HepG2 (cell line): ENCODE data around the gene MOGAT3. TPM values are rescaled to one million over a fixed set of nuclear protein-coding genes. Genes with fewer than 3 reads are reported as not detected.

ENCODE experiments used
- ATAC-seq: fragments of 200-7000 bp; cut with Tn5 transposase; 3 replicates; pipeline ENCODE4 v1.9.1; 2020; ENCODE audit warnings: mild to moderate bottlenecking, moderate library complexity
- BruUV-seq: library from RNA; stranded (reverse); fragments of 400-500 nt; replicated peaks from 2 replicates; lab custom pipeline; 2021; lab: Mats Ljungman, UMichigan
- CTCF ChIA-PET: fragments of 300-600 bp; formaldehyde crosslinking; extraction: SDS; loops from one replicate; lab custom pipeline; 2021; ENCODE audit warnings: low total read pairs, inconsistent platforms, low intra/inter-chr PET ratio; lab: Yijun Ruan, JAX
- POLR2A ChIA-PET: fragments of 350-600 bp; sonication (Branson Sonifier 250); formaldehyde crosslinking; loops from one replicate; lab custom pipeline; 2020; ENCODE audit warnings: antibody characterized with exemption, inconsistent platforms; lab: Yijun Ruan, JAX
- DNase-seq: peaks from one replicate; pipeline ENCODE4 v3.0.0-alpha.2; 2015; ENCODE audit warnings: low spot score
- FAIRE-seq: peaks from 3 replicates; lab custom pipeline; 2011; peaks lifted over from hg19 to GRCh38; lab: Jason Lieb, UNC
- H2AFZ ChIP-seq: one replicate; pipeline ENCODE4 v1.6.1; 2011; ENCODE audit warnings: low read length, inconsistent platforms
- H3K27ac ChIP-seq: fragments of 300-600 bp; 3 replicates; pipeline ENCODE4 v1.8.0; 2011; ENCODE audit warnings: mixed run types, mild to moderate bottlenecking, mixed read lengths, low read length, inconsistent platforms; ENCODE audit not compliant: insufficient read depth; ENCODE audit errors: extremely low read length
- H3K27me3 ChIP-seq, 2 experiments: fragments of 200-600 bp in 1 of 2; 2 replicates in 1 of 2; 3 replicates in 1 of 2; pipeline versions ENCODE4 v1.6.0 to v1.8.0; 2011; ENCODE audit warnings: low read length in 2 of 2, mild to moderate bottlenecking in 2 of 2, moderate library complexity in 2 of 2, inconsistent platforms in 1 of 2; ENCODE audit not compliant: insufficient read depth in 2 of 2, control insufficient read depth in 1 of 2
- H3K36me3 ChIP-seq, 2 experiments: fragments of 200-600 bp in 1 of 2; replicated peaks in 1 of 2; 2 replicates in 1 of 2; 3 replicates in 1 of 2; pipeline versions ENCODE4 v1.5.1 to v1.8.0; 2011; ENCODE audit warnings: low read length in 2 of 2, inconsistent platforms in 1 of 2; ENCODE audit not compliant: insufficient read depth in 2 of 2, control insufficient read depth in 1 of 2
- H3K4me1 ChIP-seq: 2 replicates; pipeline ENCODE4 v1.5.1; 2012; ENCODE audit warnings: low read length, inconsistent platforms; ENCODE audit not compliant: insufficient read depth
- H3K4me2 ChIP-seq: 2 replicates; pipeline ENCODE4 v1.6.0; 2011; ENCODE audit warnings: low read depth, low read length, inconsistent platforms
- H3K4me3 ChIP-seq, 3 experiments: fragments of 200-600 bp in 1 of 3; sonication (generic), shearing (Covaris generic) in 1 of 3; replicated peaks in 1 of 3; 2 replicates each; pipeline ENCODE4 v1.5.1; 2011 to 2016; ENCODE audit warnings: low read length in 3 of 3, inconsistent platforms in 2 of 3, low read depth in 2 of 3, mild to moderate bottlenecking in 2 of 3, control low read depth in 1 of 3, mixed read lengths in 1 of 3; ENCODE audit not compliant: insufficient read depth in 1 of 3
- H3K79me2 ChIP-seq: one replicate; pipeline ENCODE4 v1.6.1; 2011; ENCODE audit warnings: low read length, inconsistent platforms; ENCODE audit not compliant: insufficient read depth
- H3K9ac ChIP-seq: 2 replicates; pipeline ENCODE4 v1.6.0; 2011; ENCODE audit warnings: mild to moderate bottlenecking, low read depth, low read length, inconsistent platforms; ENCODE audit not compliant: insufficient read depth
- H3K9me3 ChIP-seq: 2 replicates; pipeline ENCODE4 v1.5.1; 2012; ENCODE audit warnings: mild to moderate bottlenecking, low read length
- H4K20me1 ChIP-seq: 2 replicates; pipeline ENCODE4 v1.6.0; 2011; ENCODE audit warnings: inconsistent platforms, mild to moderate bottlenecking, low read length, moderate library complexity; ENCODE audit not compliant: insufficient read depth
- ARNT ChIP-seq: fragments of 450-650 bp; IDR thresholded peaks from 2 replicates; pipeline ENCODE4 v1.6.1; 2017
- DPF2 ChIP-seq: sonication (generic); formaldehyde crosslinking; IDR thresholded peaks from 2 replicates; pipeline ENCODE4 v1.4.0; 2020; ENCODE audit warnings: mild to moderate bottlenecking, low read depth, missing genetic modification reagents, borderline replicate concordance
- HMG20B ChIP-seq: conservative IDR thresholded peaks from 2 replicates; pipeline ENCODE4 v1.6.1; 2016; ENCODE audit warnings: missing genetic modification reagents, missing compliant biosample characterization
- HNRNPH1 ChIP-seq: fragments of 200-400 bp; formaldehyde crosslinking; optimal IDR thresholded peaks from 2 replicates; pipeline ENCODE3; 2017; ENCODE audit warnings: mild to moderate bottlenecking, low read depth, low read length
- KAT8 ChIP-seq: IDR thresholded peaks from 2 replicates; pipeline ENCODE4 v1.6.1; 2016; ENCODE audit warnings: missing genetic modification reagents, missing compliant biosample characterization
- NR2F1 ChIP-seq, 2 experiments: fragments of 450-650 bp in 1 of 2; formaldehyde crosslinking in 1 of 2; IDR thresholded peaks; 2 replicates each; pipeline versions ENCODE4 v1.5.0 to v1.6.1; 2016 to 2020; ENCODE audit warnings: mild to moderate bottlenecking in 1 of 2, missing compliant biosample characterization in 1 of 2, missing genetic modification reagents in 1 of 2, moderate library complexity in 1 of 2
- PHF21A ChIP-seq: sonication (generic); formaldehyde crosslinking; IDR thresholded peaks from 2 replicates; pipeline ENCODE4 v1.5.0; 2020; ENCODE audit warnings: mild to moderate bottlenecking, missing genetic modification reagents
- RBFOX2 ChIP-seq: fragments of 200-400 bp; formaldehyde crosslinking; IDR thresholded peaks from 2 replicates; pipeline ENCODE4 v1.6.1; 2017; ENCODE audit warnings: low read depth, mild to moderate bottlenecking, low read length
- SKI ChIP-seq: fragments of 450-650 bp; IDR thresholded peaks from one replicate; pipeline ENCODE4 v1.6.1; 2018; ENCODE audit warnings: mild to moderate bottlenecking; ENCODE audit not compliant: partially characterized antibody
- TARDBP ChIP-seq: sonication (generic); formaldehyde crosslinking; IDR thresholded peaks from 2 replicates; pipeline ENCODE4 v1.8.0; 2022; ENCODE audit warnings: mild to moderate bottlenecking, missing genetic modification reagents
- ZNF251 ChIP-seq: sonication (generic); formaldehyde crosslinking; IDR thresholded peaks from 2 replicates; pipeline ENCODE4 v1.9.0; 2021; ENCODE audit warnings: mild to moderate bottlenecking, missing genetic modification reagents
- ZNF34 ChIP-seq: sonication (generic); formaldehyde crosslinking; IDR thresholded peaks from 2 replicates; pipeline ENCODE4 v1.4.0; 2020; ENCODE audit warnings: mild to moderate bottlenecking, missing genetic modification reagents, borderline replicate concordance
- whole genome bisulfite sequencing: methylation state at CpG from one replicate; pipeline ENCODE4 v1.1.6; 2017; ENCODE audit warnings: low lambda C conversion rate; 5-methylcytosine and 5-hydroxymethylcytosine counted together
- in situ Hi-C: cut with HindIII; loops from 2 replicates; pipeline ENCODE4 v1.10.0; 2017; ENCODE audit warnings: low pct_unique_long_range_greater_than_20kb; ENCODE audit not compliant: extremely low pct_ligation_motif_present
- intact Hi-C: fragments of 100-400 bp; cut with micrococcal nuclease; formaldehyde crosslinking; loops from one replicate; pipeline ENCODE4 v1.10.0; 2022; ENCODE audit not compliant: unreplicated experiment
- polyA plus RNA-seq, 8 experiments: library from polyadenylated mRNA; depleted of rRNA in 3 of 8; stranded (reverse) in 7 of 8; unstranded in 1 of 8; fragments of >200 nt; fragmentation: Illumina TruSeq in 4 of 8; extraction: Trizol in 4 of 8; gene quantifications; 2 replicates each; pipeline versions ENCODE4 v1.2.1 to v1.2.3, GENCODE V29; 2011 to 2016; ENCODE audit warnings: low read depth in 4 of 8, missing spikeins in 1 of 8, mixed read lengths in 1 of 8; ENCODE audit not compliant: insufficient read depth in 1 of 8
- total RNA-seq, 5 experiments: library from RNA; depleted of rRNA; stranded (reverse); fragments of >200 nt; fragmentation: Illumina TruSeq; extraction: Trizol; gene quantifications; 2 replicates each; pipeline ENCODE4 v1.2.3, GENCODE V29; 2016; ENCODE audit warnings: low read depth in 1 of 5
- TF ChIP-seq, protein P1 (sequence below): sonication (generic); formaldehyde crosslinking; IDR thresholded peaks from 2 replicates; pipeline ENCODE4 v1.4.0; 2020; ENCODE audit warnings: missing genetic modification reagents
- TF ChIP-seq, protein P2 (sequence below): sonication (generic); formaldehyde crosslinking; IDR thresholded peaks from 2 replicates; pipeline ENCODE4 v1.9.0; 2021; ENCODE audit warnings: mild to moderate bottlenecking, missing genetic modification reagents

MOGAT3 gene
- total and polyA plus RNA-seq, 2 of the 13 experiments (the other 11 are each of a cell fraction or from before 2014, with no cell fraction given), result 22.5 to 30.5 TPM

DNA sequence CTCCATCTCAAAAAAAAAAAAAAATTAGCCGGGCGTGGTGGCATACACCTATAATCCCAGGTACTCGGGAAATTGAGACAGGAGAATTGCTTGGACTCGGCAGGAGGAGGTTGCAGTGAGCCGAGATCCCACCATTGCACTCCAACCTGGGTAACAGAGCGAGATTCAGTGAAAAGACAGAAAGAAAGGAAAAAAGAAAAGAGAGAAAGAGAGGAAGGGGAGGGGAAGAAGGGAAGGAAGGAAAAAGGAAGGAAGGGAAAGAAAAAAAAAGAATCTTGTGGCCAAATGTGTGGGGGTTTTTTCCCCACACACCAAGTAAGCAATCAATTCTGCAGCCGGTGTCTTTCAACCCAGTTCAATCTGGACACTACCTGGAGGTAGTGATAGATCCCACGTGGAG lies 11.7 kb downstream of the MOGAT3 start:
- intact Hi-C loops (no loop called here), in situ Hi-C loops (no loop called here)
- CTCF ChIA-PET, result no interaction called here
- no peak for ATAC-seq
- no peak overlapping the region for H3K4me3 ChIP-seq
- H3K4me2 ChIP-seq, result no peak overlapping the region
- H4K20me1 ChIP-seq, result no peaks in the 10 kb centered on the region
- H3K36me3 ChIP-seq, result no peaks in the 10 kb centered on the region
- BruUV-seq, result no TSS peak
- no peak overlapping the region for H3K9ac ChIP-seq
- no peaks in the 10 kb centered on the region for H3K79me2 ChIP-seq
- H3K27me3 ChIP-seq, result no peaks in the 10 kb centered on the region
- POLR2A ChIA-PET, result no interaction called here
- no peak for DNase-seq
- H3K27ac ChIP-seq, result no peak overlapping the region
- H3K9me3 ChIP-seq, result no peaks in the 10 kb centered on the region
- no peak for FAIRE-seq
- WGBS, result 55% methylated on average over 7 of the region's 8 CpGs
- no peak overlapping the region for H2AFZ ChIP-seq
- TF ChIP-seq HMG20B (CRISPR knock-in tag) (no peak), NR2F1 (CRISPR knock-in tag; IDR thresholded peaks at IDR 0.05) (no peak), SKI (no peak), TARDBP (CRISPR knock-in tag) (no peak), DPF2 (CRISPR knock-in tag) (no peak), HNRNPH1 (no peak), RBFOX2 (no peak), ARNT (no peak), PHF21A (CRISPR knock-in tag) (no peak), ZNF251 (CRISPR knock-in tag) (no peak), ZNF34 (CRISPR knock-in tag) (no peak), KAT8 (no peak)
- TF ChIP-seq, protein P1, sequence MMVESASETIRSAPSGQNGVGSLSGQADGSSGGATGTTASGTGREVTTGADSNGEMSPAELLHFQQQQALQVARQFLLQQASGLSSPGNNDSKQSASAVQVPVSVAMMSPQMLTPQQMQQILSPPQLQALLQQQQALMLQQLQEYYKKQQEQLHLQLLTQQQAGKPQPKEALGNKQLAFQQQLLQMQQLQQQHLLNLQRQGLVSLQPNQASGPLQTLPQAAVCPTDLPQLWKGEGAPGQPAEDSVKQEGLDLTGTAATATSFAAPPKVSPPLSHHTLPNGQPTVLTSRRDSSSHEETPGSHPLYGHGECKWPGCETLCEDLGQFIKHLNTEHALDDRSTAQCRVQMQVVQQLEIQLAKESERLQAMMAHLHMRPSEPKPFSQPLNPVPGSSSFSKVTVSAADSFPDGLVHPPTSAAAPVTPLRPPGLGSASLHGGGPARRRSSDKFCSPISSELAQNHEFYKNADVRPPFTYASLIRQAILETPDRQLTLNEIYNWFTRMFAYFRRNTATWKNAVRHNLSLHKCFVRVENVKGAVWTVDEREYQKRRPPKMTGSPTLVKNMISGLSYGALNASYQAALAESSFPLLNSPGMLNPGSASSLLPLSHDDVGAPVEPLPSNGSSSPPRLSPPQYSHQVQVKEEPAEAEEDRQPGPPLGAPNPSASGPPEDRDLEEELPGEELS (CRISPR knock-in tag), result no peak
- TF ChIP-seq, protein P2, sequence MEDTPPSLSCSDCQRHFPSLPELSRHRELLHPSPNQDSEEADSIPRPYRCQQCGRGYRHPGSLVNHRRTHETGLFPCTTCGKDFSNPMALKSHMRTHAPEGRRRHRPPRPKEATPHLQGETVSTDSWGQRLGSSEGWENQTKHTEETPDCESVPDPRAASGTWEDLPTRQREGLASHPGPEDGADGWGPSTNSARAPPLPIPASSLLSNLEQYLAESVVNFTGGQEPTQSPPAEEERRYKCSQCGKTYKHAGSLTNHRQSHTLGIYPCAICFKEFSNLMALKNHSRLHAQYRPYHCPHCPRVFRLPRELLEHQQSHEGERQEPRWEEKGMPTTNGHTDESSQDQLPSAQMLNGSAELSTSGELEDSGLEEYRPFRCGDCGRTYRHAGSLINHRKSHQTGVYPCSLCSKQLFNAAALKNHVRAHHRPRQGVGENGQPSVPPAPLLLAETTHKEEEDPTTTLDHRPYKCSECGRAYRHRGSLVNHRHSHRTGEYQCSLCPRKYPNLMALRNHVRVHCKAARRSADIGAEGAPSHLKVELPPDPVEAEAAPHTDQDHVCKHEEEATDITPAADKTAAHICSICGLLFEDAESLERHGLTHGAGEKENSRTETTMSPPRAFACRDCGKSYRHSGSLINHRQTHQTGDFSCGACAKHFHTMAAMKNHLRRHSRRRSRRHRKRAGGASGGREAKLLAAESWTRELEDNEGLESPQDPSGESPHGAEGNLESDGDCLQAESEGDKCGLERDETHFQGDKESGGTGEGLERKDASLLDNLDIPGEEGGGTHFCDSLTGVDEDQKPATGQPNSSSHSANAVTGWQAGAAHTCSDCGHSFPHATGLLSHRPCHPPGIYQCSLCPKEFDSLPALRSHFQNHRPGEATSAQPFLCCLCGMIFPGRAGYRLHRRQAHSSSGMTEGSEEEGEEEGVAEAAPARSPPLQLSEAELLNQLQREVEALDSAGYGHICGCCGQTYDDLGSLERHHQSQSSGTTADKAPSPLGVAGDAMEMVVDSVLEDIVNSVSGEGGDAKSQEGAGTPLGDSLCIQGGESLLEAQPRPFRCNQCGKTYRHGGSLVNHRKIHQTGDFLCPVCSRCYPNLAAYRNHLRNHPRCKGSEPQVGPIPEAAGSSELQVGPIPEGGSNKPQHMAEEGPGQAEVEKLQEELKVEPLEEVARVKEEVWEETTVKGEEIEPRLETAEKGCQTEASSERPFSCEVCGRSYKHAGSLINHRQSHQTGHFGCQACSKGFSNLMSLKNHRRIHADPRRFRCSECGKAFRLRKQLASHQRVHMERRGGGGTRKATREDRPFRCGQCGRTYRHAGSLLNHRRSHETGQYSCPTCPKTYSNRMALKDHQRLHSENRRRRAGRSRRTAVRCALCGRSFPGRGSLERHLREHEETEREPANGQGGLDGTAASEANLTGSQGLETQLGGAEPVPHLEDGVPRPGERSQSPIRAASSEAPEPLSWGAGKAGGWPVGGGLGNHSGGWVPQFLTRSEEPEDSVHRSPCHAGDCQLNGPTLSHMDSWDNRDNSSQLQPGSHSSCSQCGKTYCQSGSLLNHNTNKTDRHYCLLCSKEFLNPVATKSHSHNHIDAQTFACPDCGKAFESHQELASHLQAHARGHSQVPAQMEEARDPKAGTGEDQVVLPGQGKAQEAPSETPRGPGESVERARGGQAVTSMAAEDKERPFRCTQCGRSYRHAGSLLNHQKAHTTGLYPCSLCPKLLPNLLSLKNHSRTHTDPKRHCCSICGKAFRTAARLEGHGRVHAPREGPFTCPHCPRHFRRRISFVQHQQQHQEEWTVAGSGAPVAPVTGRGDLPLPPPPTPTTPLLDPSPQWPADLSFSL, result no peak
- H3K4me1 ChIP-seq, result peaks cover 30% of the 10 kb centered on the region
